PC-3 (cell line): ENCODE results near the gene DHRS7.

ENCODE experiments used
- EZH2 ChIP-seq: fragments of 300-600 bp; sonication (generic); IDR thresholded peaks from one replicate; pipeline ENCODE4 v1.6.1; 2017; ENCODE audit warnings: antibody characterized with exemption, mild to moderate bottlenecking, low read length; ENCODE audit not compliant: unreplicated experiment
- EZH2phosphoT487 ChIP-seq: fragments of 300-600 bp; sonication (generic); IDR thresholded peaks from 2 replicates; pipeline ENCODE4 v1.6.1; 2018; ENCODE audit warnings: mild to moderate bottlenecking, antibody characterized with exemption, low read length, borderline replicate concordance
- TF ChIP-seq, protein P1 (sequence below): fragments of 300-600 bp; sonication (generic); conservative IDR thresholded peaks from 2 replicates; pipeline ENCODE4 v1.5.1; 2017; ENCODE audit warnings: antibody characterized with exemption, low read depth, mild to moderate bottlenecking, low read length

GRCh38 chr14:60214003-60214402, 48.8 kb upstream of the DHRS7 start:
- TF ChIP-seq, protein P1, sequence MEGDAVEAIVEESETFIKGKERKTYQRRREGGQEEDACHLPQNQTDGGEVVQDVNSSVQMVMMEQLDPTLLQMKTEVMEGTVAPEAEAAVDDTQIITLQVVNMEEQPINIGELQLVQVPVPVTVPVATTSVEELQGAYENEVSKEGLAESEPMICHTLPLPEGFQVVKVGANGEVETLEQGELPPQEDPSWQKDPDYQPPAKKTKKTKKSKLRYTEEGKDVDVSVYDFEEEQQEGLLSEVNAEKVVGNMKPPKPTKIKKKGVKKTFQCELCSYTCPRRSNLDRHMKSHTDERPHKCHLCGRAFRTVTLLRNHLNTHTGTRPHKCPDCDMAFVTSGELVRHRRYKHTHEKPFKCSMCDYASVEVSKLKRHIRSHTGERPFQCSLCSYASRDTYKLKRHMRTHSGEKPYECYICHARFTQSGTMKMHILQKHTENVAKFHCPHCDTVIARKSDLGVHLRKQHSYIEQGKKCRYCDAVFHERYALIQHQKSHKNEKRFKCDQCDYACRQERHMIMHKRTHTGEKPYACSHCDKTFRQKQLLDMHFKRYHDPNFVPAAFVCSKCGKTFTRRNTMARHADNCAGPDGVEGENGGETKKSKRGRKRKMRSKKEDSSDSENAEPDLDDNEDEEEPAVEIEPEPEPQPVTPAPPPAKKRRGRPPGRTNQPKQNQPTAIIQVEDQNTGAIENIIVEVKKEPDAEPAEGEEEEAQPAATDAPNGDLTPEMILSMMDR, result no peak
- TF ChIP-seq EZH2phosphoT487 (no peak), EZH2 (no peak)
